Choroid plexus epithelial cell (primary cell): ENCODE results near the gene PLCB1.

Experiments
- DNase-seq: peaks from one replicate; pipeline ENCODE4 v3.0.0-alpha.2; 2010; ENCODE audit warnings: low read depth
- H3K4me3 ChIP-seq: 2 replicates; pipeline ENCODE4 v1.5.1; 2011; ENCODE audit warnings: low read depth, mild to moderate bottlenecking, control low read depth, low read length, moderate library complexity
- TF ChIP-seq, protein P1 (sequence below): conservative IDR thresholded peaks from 2 replicates; pipeline ENCODE4 v1.5.1; 2011; ENCODE audit warnings: low read depth, mild to moderate bottlenecking, control low read depth, inconsistent platforms, low read length, moderate library complexity

The PLCB1 gene

DNA sequence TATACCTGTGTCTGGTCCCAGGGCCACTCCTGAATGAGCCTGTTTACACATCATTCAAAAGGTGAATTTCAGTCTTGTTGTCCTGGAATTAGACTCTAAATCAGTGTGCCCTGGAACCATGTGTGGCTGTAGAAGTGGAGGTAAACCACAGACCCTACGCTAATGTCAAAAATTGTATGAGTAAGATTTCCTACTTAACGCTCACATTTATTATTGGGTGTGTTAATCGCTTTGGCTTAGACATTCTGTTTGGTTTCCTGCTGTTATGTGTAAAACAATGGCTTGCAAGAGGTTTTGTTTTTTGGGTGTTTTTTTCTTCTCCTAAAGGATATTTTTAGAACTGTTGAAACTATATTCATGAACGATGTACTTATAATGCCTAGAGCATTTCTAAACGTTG is 19.3 kb downstream of the PLCB1 start:
- no peak overlapping the region for H3K4me3 ChIP-seq
- TF ChIP-seq, protein P1, sequence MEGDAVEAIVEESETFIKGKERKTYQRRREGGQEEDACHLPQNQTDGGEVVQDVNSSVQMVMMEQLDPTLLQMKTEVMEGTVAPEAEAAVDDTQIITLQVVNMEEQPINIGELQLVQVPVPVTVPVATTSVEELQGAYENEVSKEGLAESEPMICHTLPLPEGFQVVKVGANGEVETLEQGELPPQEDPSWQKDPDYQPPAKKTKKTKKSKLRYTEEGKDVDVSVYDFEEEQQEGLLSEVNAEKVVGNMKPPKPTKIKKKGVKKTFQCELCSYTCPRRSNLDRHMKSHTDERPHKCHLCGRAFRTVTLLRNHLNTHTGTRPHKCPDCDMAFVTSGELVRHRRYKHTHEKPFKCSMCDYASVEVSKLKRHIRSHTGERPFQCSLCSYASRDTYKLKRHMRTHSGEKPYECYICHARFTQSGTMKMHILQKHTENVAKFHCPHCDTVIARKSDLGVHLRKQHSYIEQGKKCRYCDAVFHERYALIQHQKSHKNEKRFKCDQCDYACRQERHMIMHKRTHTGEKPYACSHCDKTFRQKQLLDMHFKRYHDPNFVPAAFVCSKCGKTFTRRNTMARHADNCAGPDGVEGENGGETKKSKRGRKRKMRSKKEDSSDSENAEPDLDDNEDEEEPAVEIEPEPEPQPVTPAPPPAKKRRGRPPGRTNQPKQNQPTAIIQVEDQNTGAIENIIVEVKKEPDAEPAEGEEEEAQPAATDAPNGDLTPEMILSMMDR = no peak
- DNase-seq = peak; percentile 23

DNA sequence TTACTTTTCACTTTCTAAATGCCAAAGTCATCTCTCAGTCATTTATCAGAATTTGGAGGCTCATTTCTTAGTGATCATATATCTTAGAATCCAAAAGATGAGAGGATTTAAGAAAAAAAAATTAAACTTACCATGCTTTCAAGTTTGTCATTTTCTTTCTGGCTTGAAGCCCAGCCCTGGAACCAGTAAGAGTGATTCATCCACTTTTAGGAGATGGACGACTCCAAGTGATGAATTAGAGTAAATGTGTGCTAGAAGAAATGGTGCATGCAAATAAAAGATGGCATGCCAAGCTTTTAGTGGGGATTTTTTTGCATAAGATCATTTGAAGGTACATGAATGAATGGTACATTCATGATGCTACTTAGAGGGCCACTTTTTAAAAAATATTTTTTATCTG is 20.1 kb downstream of the PLCB1 start:
- TF ChIP-seq, protein P1 = no peak
- peak; percentile 52 for DNase-seq
- no peak overlapping the region for H3K4me3 ChIP-seq

DNA sequence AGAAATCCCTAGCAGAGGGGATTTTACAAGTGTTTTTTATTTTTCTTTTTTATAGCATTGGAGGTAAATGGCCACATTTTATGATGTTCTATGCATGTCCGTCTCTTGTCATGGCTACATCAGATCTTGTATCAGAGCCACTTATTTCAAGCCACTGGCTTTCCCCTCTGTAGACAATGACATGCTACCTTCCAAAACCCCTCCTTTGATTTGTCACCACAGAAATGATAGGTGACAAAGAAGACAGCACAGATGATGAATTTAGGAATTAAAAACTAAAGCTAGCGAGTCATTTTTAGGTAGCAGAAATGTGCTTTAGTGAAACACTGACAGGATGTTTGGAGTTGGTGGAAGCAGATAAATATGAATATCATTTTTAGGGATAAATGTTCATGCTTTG is 20.8 kb downstream of the PLCB1 start:
- no peak for DNase-seq
- H3K4me3 ChIP-seq = no peak overlapping the region
- TF ChIP-seq, protein P1 = no peak

DNA sequence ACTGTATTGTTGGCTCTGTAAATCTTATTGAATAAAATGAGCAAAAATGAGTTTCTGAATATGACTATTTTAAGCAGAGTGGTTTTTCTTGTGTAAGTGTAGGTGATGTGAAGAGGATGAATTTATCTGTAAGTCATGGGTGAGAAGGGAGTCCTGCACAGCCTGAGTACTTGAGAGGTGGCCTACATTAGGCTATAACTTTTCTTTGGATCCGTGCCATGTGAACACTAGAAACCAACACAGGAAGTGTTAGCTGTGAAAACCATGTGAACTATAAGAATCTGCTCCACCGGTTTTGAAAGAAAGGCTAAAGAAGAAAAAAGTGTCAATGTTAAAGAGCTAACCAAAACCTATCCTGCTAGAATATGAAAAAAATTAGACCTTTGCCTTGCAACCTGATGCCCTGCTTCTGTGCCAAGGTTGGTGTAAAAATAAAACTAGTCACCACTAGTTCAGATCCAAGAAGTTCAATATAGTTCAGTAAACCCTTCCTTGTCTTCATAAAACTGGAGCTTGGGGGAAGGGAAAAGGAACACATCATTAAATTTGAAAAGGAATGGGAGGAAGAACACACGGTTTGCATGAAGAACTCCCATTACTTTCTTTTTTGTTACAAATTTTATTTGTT is 21.3 kb downstream of the PLCB1 start:
- H3K4me3 ChIP-seq = no peak overlapping the region
- DNase-seq = peak; percentile 88
- TF ChIP-seq, protein P1 = no peak

DNA sequence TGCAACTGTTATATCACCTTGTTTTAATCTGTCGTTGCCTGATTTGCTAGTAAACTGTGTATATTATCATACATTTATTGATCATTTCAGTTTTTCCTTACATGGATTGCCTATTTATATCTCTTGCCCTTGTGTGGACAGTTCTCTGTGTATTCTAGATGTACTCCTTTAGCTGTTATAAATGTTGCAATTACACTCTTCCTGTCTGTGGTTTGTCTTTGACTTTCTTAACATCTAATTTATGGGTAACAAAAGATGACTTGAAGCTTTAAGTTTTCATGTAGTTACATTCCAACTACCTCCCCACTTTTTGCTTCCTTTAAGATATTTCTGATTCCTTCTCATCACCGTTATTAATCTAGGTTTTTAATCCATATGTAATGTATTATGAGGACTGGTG is 22.6 kb downstream of the PLCB1 start:
- no peak overlapping the region for H3K4me3 ChIP-seq
- DNase-seq = peak; percentile 50
- TF ChIP-seq, protein P1 = no peak

DNA sequence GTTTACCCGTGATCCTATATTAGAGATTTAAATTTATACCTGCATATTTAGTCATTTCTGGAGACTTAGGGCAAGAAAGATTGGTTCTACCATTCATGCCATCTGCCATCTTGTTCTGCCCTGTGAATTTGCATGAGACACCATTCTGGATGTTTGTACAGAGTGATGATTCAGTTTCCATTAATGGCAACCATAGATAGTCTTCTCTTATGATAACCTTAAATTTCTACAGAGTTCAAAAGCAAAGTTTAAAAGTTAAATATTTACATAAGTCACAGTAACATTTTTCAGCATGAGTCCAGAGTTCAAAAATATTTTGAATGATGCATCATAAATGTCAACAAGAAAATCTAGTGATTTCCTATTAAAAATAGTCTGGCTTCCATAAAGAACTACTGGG is 23.2 kb downstream of the PLCB1 start:
- TF ChIP-seq, protein P1 = no peak
- peak; percentile 32 for DNase-seq
- no peak overlapping the region for H3K4me3 ChIP-seq

DNA sequence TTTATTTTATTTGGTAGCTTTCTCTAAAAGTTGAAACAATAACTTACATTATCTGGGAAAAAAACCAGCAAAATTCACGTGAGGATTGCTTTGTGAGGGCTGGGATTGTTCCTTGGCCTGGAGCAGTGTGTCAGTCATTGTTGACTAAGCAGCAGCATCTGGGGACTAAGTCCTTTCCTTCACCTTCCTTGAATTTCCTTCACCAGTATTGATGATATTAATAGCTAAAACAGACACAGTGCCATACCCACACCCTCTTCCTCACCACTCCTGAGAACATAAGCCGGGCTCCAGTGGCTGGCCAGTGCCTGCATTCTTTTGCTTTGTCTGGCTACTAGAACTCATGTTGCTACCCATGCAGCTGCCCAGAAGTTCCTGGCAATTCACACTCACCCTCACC is 23.7 kb downstream of the PLCB1 start:
- DNase-seq = peak; percentile 18
- no peak overlapping the region for H3K4me3 ChIP-seq
- TF ChIP-seq, protein P1 = no peak
